ENCODE results near the gene FAU.

- TF ChIP-seq CTCF (IDR thresholded peaks at IDR 0.05) (no peak), POLR2A (IDR thresholded peaks at IDR 0.05) (no peak)
Measured at GRCh38 chr11:65077451-65077850, 44.5 kb downstream of the FAU start.

All from uterus (tissue), 2 donors.